GM19328 (cell line): ENCODE measurements around the gene MOV10L1.

ENCODE experiments used
- ATAC-seq: cut with Tn5 transposase; IDR thresholded peaks from one replicate; pipeline ENCODE4 v1.9.1; 2021; ENCODE audit warnings: mild to moderate bottlenecking, moderate library complexity; ENCODE audit not compliant: unreplicated experiment

The MOV10L1 gene

GRCh38 chr22:50101870-50102565, 12.2 kb downstream of the MOV10L1 start:
- ATAC-seq: no peak

- no peak for ATAC-seq
Observed at GRCh38 chr22:50102946-50103345, 13.1 kb downstream of the MOV10L1 start.

- no peak for ATAC-seq
Observed at GRCh38 chr22:50104141-50104544, 14.3 kb downstream of the MOV10L1 start.

DNA sequence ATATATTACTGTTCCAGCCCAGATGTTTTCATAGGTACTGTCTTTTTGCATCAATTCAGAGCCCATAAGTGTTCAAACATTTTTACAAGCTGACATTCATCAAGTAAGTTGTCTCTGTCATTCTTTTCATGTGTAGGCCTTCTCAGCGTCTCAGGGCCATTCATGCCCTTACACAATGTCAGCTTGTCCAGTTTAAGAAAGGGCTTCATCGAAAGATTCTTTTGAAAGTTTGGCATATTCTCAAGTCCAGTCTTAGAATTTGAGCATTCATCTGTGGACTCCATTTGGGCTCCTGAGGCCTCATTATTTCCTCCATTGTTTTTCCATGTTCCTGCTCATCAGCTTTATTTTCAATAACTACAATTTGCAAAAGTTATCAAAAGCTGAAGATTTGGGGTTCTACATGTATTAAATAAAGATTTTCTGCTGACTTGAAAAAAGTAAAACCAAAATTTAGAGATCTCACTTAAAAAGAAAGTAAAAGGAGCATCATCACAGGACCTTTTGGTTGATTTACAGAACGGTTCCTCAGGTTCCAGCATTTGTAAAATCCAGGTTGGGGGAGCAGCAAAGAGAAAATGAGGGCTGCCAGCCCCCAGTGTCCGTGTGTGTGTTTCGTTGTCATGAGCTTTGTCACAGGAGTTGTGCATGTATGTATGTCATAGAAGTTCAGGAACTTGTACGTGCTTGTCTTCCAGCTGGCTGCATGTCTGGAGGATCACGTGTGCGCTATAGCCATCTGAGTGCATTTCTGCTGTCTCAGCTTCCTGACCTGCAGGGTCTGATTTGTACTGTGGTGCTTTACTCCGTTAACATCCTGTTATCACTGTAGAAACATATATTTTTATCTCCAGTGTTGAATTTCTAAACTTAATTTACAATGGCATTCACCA, 15.6 kb downstream of the MOV10L1 start:
- ATAC-seq: no peak

DNA sequence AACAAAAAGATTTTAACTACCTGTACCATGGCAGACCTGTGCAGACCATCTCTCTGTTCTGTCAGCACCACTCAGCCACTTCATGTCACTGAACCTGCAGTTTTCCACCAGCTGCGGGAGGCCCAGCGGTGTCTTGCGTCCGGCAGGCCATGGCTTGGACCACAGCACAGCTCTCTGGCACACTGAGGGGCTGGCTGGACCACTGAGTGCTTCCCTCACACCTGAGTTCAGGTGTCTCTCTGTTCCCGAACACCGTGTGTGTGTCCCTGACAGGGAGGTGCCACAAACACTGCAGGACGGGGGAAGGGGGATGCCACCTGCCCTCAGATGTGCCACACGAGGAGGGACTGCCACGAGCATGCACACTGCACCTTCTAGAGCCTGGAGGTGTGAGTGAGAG, 17.7 kb downstream of the MOV10L1 start:
- ATAC-seq: no peak

- no peak for ATAC-seq
Observed at GRCh38 chr22:50111056-50111455, 21.2 kb downstream of the MOV10L1 start.

GRCh38 chr22:50112151-50113118, 22.6 kb downstream of the MOV10L1 start:
- ATAC-seq: no peak

DNA sequence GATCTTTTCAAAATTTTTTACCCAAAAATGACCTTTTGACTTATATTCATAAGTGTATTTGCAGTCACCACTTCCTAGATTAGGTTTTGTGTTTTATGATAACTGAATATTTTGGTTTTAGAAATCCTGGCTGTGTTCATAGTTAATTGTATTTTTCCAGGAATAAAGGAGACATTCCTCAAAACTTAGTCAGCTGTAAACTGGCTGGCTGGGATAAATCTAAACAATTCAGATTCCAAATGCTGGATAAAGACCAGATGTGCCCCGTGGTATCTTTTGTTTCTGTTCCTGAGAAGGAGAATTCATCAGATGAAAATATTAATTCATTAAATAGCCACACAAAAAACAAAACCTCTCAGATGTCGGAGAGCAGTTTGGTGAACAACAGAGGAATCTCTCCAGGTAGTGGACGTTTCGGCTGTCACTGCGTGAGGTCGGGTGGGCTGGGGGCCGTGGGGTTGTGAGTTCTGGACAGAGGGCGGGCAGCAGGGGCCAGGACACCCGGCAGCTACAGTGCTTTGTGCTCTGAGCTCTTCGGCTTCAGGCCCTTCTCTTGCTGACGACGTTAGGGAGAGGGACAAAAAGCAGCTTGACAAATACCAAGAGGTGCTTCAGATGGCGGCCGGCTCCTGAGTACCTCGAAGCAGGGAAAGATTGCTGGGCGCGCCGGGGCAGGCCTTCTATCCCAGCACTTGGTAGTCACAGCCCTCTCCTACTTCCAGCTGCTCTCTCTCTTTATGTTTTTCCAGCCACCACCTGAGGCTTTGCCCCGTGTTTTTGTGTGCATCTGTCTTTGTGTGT, 24.6 kb downstream of the MOV10L1 start:
- no peak for ATAC-seq

DNA sequence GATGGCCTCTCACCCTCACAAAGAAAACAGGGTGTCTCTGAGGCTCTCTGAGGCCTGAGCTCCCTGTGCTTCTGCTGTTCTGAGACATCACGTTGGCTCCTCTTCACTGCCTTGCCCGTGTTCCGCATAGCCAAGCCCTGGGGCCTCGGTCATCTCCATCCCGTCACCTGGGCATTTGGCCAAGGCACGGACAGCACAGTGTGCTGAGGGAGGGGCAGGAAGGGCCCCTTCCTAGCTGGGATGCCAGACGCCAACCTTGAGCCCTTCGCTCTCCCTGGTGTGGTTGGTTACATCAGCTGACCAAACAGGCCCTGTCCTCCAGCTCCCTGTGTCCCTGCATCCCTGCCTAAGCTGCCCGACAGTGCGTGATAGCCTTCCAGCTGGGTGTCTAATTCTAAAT, 25.9 kb downstream of the MOV10L1 start:
- ATAC-seq: no peak

DNA sequence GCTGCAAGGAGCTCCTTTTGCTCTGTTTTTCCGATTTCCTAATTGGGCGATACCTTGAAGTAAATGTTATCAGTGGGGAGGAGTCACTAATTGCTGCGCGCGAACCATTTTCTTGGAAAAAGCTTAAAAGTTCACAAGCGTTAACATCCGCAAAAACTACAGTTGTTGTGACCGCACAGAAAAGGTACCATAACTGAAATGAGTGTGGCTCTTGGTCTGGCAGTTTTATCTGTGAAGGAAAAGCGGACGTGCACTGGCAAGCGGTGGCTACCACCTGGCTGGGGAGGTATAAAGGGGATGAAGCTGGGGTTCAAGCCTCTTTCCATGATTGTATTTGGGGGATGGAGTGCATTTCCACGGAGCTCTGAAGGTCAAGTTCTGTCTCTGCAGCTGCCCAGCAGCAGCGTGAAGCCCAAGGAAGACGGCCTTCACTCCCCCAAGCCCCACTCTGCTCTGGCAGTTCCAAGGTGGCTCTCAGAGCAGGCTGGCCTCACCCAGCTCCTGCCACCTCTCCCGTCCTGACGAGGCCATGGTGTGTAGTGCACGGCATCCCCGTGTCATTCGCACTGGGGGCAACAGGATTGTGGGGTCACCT, 27.5 kb downstream of the MOV10L1 start:
- no peak for ATAC-seq

DNA sequence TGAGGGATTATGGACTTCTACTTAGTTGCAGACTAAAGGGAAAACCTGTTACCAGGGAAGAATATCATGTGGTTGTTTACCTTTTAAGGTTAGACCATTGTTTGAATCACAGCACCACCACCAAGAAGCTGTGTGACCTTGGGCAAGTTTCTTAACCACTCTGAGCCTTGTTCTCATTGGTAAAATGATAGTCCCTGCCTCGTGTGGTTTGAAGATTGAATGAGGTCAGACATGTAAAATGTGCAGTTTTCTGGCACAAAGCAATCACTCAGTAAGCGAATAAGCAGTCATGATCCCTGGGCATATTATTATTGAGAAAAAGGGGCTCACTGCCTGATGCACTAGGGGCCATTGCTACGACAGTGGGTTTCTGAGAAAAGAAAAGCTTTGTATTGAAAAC, 28.3 kb downstream of the MOV10L1 start:
- ATAC-seq: no peak

GRCh38 chr22:50118557-50119168, 28.9 kb downstream of the MOV10L1 start:
- ATAC-seq: no peak

GRCh38 chr22:50119169-50119767, 29.5 kb downstream of the MOV10L1 start:
- ATAC-seq: no peak

- ATAC-seq: no peak
Observed at GRCh38 chr22:50119768-50120251, 30.0 kb downstream of the MOV10L1 start.

DNA sequence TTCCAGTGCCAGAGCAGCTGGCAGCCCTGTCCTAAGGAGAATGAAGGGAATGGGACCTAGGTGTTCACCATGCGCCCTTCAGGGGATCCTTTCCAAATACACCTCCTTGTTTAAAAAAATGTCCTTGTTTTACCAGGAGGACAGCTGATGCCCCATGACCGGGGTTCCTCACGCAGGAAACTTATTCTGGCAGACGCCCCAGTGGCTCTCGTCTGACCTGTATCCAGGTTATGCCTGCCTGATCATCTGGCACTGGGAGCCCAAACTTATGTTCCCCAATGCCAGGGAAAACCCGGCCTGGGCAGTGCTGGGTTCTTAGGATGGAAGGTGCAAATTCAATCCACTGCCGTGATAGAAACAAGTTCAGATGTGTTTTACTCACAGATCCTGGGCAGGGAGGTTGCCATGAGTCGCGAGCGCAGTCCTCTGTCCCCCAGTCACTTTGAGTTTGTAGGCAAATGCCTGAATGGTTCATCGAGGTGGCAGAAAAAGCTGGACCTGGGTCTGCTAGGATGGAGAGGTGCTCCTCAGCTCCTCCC, 31.5 kb downstream of the MOV10L1 start:
- ATAC-seq: no peak

DNA sequence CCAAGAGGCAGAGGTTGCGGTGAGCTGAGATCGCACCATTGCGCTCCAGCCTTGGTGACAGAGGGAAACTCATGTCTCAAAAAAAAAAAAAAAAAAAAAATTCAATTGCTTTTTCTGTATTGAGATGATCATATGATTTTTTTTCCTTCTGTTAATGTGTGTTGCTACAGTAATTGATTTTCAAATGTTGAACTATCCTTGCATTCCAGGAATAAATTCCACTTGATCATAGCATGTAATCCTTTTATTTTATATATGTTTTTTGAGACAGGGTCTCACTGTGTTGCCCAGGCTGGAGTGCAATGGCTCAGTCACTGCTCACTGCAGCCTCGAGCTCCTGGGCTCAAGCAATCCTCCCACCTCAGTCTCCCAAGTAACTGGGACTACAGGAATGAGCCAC, 33.3 kb downstream of the MOV10L1 start:
- no peak for ATAC-seq

GRCh38 chr22:50125029-50125428, 35.2 kb downstream of the MOV10L1 start:
- no peak for ATAC-seq

DNA sequence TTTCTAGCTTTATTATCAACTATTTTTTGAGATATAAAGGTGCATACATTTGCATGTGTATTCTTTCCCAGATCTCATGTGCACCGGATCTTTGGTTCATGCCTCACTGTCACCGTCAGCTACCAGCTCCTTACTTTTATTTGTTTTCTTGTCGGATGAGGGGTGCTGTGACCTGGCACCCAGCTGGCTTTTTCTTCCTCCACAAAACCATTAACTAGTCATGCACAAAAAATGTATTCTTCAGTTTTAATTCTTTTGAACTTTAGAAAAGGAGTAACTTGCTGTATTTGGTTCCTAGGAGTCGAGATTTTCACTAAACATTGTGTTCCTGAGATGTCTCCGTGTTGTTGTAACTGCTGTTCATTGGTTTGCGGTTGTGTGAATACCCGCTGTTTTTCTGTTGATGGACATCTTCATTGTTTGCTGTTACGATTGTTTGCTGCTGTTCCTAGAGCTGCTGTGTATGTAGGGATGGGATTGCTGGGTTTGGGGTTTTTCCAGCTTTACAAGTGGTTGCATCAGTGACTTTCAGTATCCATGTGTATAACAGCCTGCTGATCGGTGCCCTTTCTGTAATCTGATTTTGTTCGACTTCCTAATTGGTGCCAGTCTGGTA, 39.4 kb downstream of the MOV10L1 start:
- ATAC-seq: no peak
